Measurements from ENCODE around the gene TBC1D22A. TPM values are rescaled to one million over a fixed set of nuclear protein-coding genes. Genes with fewer than 3 reads are reported as not detected.

TBC1D22A gene
- total and polyA plus RNA-seq, 2 donors (not counting 3 experiments of a cell fraction or from before 2014, with no cell fraction given), result 26.1 to 32.4 TPM

GRCh38 chr22:47046411-47047065 is 284.1 kb downstream of the TBC1D22A start:
- DNase-seq (ENCODE audit: low read depth, low spot score), result no peak
- Histone ChIP-seq H3K9me1 (replicated peaks; ENCODE audit: control insufficient read depth, extremely low read depth, insufficient read depth, low read length) (no peaks in the 10 kb centered on the region), H3K4me2 (ENCODE audit: insufficient read depth, low read length) (no peak overlapping the region), H4K20me1 (replicated peaks; ENCODE audit: control insufficient read depth, extremely low read depth, insufficient read depth, low read length) (no peaks in the 10 kb centered on the region), H3K79me2 (ENCODE audit: control insufficient read depth, insufficient read depth, low read length) (no peaks in the 10 kb centered on the region), H3K9ac (replicated peaks; ENCODE audit: extremely low read depth, insufficient read depth, low read length) (no peak overlapping the region), H3K36me3 (ENCODE audit: control insufficient read depth in 2 of 2, extremely low read depth in 1 of 2, insufficient read depth in 2 of 2, low read length in 2 of 2) (no peaks in the 10 kb centered on the region), H3K27ac (ENCODE audit: insufficient read depth, low read depth, low read length) (no peak overlapping the region), H3K9me3 (replicated peaks; ENCODE audit: control insufficient read depth, insufficient read depth, low read length) (no peaks in the 10 kb centered on the region), H3K4me3 (replicated peaks in 1 of 3; ENCODE audit: insufficient read depth in 1 of 3, low read depth in 1 of 3, low read length in 3 of 3) (no peak overlapping the region), H2AFZ (ENCODE audit: low read depth, low read length) (no peak overlapping the region), H3K4me1 (ENCODE audit: control insufficient read depth, extremely low read depth, insufficient read depth, low read length) (peaks cover 3% of the 10 kb centered on the region), H3K27me3 (ENCODE audit: control insufficient read depth in 2 of 2, insufficient read depth in 2 of 2, low read length in 2 of 2) (no peaks in the 10 kb centered on the region)
- ChIA-PET CTCF (interaction anchor here (1.3 kb wide), 1 partner anchor 19 kb away, joined by 3 read pairs; no protein-coding TSS in a partner anchor), POLR2A (no interaction called here)
- dilution Hi-C loops (cut with MboI; ENCODE audit: extremely low pct_ligation_motif_present, low sequenced_read_pairs), result no loop called here
- intact Hi-C loops (cut with micrococcal nuclease), result no loop called here
- TF ChIP-seq EZH2 (IDR thresholded peaks at IDR 0.05; ENCODE audit: borderline replicate concordance, low read depth, low read length, severe bottlenecking) (no peak), MYC (IDR thresholded peaks at IDR 0.05; ENCODE audit: low read depth, low read length) (no peak), POLR2AphosphoS5 (IDR thresholded peaks at IDR 0.05; ENCODE audit: insufficient read depth, low read depth, low read length) (no peak), JUN (IDR thresholded peaks at IDR 0.05; ENCODE audit: borderline replicate concordance, insufficient read depth, insufficient read length, low read depth) (no peak), CTCF (IDR thresholded peaks at IDR 0.05; ENCODE audit: extremely low read depth in 1 of 2, insufficient read depth in 1 of 2, low read depth in 1 of 2, low read length in 2 of 2) (no peak), FOS (IDR thresholded peaks at IDR 0.05; ENCODE audit: borderline replicate concordance, insufficient read depth, low read length) (no peak)
- TF ChIP-seq, protein P1, sequence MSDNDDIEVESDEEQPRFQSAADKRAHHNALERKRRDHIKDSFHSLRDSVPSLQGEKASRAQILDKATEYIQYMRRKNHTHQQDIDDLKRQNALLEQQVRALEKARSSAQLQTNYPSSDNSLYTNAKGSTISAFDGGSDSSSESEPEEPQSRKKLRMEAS (IDR thresholded peaks at IDR 0.05; ENCODE audit: insufficient read depth, insufficient read length), result no peak
- BruUV-seq (replicated peaks), result no TSS peak
- FAIRE-seq, result no peak
